Activated CD4-positive, alpha-beta T cell treated with anti-CD3 and anti-CD28 coated beads, Interleukin-2, Interleukin-6, amounts not matched to agents 100 ng/mL and 50 ng/mL, durations not matched to agents 16 hours and 8 hours (primary cell): ENCODE data around the gene RNF113B.

Experiments
- DNase-seq: peaks from one replicate; pipeline ENCODE4 v3.0.0-alpha.2; 2020

Gene RNF113B

DNA sequence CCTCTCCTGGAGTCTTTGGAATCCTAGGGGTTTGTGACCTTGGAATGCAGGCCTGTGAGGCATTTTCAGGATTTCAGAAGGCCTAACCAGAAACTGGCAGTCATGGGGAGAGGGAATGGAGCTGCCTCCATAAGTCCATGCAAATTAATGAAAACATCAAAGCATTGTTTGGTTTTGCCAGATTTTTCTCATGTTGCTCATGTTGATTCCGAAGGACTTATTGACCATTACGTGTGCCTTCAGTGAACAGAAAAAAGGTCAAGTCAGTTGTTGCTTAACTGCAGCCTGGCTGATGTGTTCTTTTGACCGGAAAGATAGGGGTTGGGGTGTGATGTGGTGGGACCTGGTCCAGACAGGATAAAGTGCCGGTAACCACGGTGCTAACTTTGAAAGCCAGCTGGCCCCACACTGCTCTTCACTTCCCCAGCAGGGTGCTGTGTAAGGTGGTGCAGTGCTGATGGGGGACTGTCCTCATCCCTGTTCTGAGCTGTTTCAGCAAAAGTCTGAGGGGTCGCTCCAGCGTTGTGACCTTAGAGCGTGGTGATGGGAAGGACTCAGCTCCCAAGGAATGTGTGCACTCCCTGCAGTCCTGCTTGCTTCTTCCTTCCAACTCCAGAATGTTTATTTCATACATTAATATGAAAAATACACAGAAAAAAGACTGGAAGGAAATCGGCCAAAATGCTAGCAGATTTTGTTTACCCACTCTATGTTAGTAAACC is 3.5 kb downstream of the RNF113B start:
- DNase-seq = no peak

GRCh38 chr13:98172590-98173422 is 4.3 kb downstream of the RNF113B start:
- DNase-seq = no peak

DNA sequence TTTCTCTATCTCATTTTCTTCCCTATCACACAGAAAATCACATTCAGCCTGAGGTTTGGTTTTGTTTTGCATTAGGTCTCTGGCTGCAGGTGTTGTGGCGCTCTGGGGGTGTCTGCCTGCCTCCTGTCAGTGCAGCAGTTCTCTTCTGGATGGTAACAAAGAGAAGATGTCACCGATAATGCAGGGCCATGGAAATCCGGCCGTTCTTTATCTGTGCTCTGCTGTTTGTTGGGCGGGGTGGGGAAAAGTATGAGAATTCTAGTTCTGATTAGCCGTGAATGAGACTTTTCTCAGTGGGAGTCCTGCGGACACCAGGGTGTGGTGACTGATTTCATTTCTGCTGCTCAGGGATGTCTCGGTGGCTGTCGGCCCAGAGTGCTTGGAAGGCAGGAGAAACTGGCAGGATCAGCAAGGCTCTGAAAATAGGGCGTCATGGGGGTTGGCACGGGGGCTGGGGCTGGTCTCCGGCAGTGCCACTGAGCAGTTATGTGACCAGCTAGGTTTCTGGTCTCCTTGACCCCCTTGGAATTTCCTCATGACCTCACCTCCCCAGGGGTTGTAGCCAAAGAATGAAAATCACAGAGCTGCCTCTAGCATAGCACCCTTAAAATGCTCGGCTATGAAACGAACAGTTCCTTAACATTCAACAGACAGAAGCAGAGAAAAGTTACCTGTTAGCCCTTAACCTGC is 5.0 kb downstream of the RNF113B start:
- no peak for DNase-seq

GRCh38 chr13:98169331-98169730 is 7.7 kb downstream of the RNF113B start:
- DNase-seq = no peak

GRCh38 chr13:98162935-98163334 is 14.1 kb downstream of the RNF113B start:
- DNase-seq = no peak

DNA sequence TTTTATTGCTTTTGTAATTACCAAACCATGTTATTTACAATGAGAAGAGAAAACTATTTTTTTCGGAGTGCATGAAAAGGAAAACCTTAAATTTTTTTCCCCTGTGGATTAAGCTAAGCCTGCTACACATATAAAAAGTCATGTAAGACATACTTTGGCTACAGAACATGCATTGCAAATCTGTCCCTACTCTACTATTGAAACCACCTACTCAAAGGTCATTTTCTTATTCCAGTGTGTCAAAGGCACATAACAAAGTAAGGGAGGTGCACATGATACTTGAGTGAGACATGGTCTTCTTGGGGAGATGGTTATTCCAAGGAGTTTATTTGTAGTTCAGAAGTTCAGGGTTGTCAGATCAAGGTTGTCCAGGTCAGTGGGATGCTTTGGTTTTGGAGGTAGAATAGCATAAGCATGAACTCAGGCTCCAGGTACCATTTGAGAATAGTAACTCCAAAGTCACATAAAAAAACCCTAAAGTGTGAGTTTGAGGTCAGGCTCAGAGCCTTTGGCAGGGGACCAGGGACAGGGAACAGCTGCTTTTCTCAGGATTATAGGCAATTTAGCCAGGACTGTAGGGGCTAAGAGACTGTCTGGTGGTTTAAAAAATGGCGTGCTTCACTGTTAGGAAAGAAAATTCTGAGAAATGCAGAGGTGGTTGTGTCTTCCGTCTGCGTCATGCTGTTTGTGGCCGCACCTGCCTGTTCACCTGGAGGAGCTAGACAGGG is 18.7 kb downstream of the RNF113B start:
- DNase-seq = no peak

DNA sequence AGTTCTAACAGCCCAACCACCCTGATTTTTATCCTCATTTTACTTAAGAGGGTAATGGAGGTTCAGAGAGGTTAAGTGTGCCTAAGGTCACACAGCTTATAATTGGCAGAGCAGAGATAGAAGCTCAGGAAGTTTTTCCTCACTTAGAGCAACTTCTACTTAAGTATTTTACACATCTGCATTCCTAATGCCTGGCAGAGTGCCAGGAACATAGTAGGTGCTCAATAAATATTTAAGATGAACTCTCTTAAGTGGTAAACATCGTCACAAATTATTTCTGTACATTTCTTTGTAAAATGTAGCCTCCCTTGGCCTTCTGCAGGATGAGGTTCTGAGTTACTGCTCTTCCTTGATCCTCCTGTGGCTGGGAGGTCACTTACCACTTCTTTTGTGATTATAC is 19.5 kb downstream of the RNF113B start:
- no peak for DNase-seq

DNA sequence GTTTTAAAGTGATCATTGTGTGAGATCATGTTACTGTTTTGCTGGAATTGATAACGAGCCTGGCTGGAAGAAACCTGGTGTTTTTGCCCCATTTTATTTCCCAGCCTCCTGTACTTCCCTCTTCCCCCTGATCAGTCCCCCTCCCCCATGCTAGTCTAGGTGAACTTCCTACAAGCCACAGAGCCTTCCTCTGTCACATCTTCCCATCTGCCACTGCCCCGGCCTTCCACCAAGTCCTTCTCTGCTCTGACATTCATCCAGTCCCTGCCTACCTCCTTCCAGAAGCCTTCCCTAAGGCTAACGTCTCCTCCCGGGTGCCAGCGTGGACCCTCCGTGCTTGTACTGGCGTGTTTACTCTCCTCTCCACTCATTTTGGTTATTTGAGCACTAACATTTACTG is 19.9 kb downstream of the RNF113B start:
- no peak for DNase-seq

GRCh38 chr13:98156259-98156658 is 20.8 kb downstream of the RNF113B start:
- no peak for DNase-seq

DNA sequence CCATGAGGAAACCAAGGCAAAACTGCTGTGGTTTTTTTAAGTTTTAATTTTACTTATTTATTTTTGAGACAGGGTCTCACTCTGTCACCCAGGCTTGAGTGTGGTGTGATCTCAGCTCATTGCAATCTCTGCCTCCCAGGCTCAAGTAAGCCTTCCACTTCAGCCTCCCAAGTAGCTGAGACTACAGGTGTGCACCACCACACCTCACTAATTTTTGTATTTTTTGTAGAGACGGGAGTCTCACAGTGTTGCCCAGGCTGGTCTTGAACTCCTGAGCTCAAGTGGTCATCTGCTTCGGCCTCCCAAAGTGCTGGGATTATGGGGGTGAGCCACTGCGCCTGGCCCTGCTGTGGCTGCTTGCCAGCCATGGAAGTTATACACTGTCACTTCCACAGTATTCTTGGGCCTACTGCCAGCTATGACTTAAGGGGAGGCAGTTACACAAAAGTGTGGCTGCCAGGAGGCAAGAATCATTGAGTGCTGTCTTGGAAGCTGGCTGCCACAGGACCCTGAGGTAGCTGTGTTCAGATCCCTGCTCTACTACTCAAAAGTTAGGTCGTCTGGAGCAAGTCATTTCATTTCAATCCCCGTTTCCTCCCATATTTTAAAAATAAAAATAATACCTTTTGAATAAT is 21.5 kb downstream of the RNF113B start:
- no peak for DNase-seq

DNA sequence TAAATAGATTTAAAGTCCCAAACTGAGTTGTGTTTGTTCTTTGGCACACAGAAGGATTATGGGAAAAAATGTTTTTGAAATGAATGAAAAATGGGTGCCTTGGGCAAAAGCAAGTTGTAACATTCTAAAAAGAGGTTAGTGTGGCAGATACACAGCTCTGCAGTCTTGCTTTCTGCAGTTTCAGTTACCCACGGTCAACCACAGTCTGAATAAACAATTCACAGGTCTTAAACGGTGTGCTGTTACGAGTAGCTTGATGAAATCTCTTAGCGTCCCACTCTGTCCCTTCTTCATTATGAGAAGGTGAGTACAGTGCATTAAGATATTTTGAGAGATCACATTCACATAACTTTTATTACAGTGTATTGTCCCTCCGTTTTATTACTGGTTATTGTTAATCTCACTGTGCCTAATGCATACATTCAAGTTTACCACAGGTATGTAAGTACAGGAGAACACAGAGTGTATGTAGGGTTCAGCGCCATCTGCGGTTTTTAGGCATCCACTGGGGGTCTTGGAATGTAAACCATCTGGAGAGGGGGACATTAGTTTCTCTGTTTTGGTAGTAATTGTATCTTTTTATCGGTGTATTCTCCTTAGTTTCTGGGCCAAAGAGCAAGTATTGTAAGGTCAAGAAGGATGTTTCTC is 26.1 kb downstream of the RNF113B start:
- DNase-seq = no peak

GRCh38 chr13:98147521-98147920 is 29.5 kb downstream of the RNF113B start:
- no peak for DNase-seq

DNA sequence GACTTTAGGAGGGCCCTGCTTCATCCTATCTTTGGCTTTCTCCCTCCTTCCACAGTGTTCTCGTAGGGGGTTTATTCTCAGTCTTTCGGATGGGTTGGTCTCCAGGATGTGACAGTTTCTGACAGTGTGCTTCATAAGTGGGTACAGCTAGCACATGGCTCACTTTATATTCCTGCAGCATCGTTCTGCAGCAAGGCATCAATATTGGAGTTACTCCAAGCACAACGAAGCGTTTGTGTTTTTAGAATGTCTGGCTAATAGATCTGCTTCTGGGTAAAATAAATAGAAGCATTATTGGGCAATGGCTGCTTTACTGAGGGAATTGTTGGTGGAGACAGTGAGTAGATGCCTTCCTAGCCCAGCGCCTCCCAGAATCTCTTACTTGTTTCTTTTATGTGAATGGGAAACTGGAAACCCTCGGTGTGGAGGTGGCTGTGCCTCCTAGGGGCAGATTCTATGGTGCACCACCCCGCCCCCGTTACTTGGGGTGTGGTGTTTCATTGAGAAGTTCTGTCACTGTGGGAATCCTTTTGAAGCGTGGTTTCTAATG is 32.2 kb downstream of the RNF113B start:
- no peak for DNase-seq

GRCh38 chr13:98144027-98144741 is 32.9 kb downstream of the RNF113B start:
- no peak for DNase-seq

DNA sequence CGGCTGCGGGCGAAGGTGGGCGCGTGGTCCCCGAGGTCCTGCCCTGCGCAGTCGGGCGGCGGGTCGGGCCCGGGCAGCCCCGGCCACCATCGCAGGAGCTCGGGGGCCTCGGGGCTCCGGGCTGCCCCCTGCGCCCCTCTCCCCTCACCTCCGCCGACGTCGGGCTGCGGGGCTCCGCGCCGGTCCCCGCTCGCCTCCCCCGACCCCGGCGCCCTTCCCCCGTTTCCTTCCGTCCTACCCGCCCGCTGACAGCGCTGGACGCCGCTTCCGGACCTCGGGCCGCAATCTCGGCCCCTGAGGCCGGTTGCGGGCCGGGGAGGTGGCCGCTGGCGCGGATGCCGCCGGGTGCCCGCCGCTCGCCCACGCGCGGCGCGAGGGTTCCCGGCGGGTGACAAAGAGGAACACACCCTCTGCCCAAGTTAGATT is 33.5 kb downstream of the RNF113B start:
- no peak for DNase-seq

DNA sequence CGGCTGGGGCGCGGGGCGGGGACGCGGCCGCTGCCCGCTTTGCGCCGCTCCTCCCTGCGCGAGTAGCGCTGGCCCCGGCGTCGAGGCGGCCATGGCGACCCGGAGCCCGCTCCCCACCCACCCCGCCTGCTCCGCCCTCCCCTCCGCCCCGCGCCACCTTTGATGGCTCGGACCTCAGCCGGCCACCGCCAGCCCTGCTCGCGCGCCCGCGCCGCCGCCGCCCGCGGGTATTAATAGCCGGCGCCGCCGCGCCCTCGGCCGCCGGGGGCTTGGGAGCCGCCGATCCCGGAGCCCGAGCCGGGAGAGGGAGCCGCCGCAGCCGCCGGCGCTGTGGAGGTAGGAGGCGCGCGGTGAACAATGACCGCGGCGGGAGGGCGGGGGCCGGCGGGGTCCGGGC is 33.9 kb downstream of the RNF113B start:
- DNase-seq = no peak

DNA sequence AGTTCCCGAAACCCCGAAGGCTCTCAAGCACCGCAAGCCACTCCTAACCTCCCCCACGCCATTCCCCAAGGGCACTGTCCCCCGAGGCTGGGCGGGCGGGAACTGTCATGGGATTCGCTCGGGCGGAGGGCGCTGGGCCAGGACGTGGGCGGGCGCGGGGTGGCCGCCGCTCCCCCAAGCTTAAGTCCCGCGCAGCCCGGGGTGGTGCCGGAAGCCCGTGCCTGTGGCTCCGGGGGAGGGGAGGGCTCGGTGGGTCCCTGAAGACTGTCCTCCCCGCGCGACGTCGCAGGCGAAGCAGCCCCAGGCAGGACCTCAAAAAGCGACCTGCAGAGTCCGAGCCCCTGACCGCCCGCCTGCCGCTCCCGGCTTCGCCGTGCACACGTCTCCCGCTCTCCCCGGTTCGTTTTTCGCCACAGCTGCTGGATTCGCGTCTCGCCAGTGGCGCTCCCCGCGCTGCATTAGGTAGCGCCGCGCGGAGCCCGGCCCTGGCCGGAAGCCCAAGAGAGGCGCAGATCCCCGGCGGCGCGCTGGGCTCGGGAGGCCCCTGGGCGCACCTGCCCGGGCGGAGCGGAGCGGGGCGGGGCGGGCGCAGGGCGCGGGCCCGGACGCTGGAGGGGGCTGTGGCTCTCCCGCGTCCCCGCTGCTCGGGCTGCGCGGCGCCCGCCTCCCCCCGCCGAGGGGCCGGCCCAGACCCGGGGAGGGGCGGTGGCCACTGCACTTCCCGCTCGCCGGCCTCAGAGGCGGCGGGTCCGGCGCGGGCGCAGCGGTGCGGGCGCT is 34.5 kb downstream of the RNF113B start, which contains the start of gene FARP1:
TSS of gene FARP1 (plus strand) at position 715 of the 777 bp plus-strand sequence. CDS start 70,149 bp downstream, outside the sequence.
- peak; percentile 37 for DNase-seq

DNA sequence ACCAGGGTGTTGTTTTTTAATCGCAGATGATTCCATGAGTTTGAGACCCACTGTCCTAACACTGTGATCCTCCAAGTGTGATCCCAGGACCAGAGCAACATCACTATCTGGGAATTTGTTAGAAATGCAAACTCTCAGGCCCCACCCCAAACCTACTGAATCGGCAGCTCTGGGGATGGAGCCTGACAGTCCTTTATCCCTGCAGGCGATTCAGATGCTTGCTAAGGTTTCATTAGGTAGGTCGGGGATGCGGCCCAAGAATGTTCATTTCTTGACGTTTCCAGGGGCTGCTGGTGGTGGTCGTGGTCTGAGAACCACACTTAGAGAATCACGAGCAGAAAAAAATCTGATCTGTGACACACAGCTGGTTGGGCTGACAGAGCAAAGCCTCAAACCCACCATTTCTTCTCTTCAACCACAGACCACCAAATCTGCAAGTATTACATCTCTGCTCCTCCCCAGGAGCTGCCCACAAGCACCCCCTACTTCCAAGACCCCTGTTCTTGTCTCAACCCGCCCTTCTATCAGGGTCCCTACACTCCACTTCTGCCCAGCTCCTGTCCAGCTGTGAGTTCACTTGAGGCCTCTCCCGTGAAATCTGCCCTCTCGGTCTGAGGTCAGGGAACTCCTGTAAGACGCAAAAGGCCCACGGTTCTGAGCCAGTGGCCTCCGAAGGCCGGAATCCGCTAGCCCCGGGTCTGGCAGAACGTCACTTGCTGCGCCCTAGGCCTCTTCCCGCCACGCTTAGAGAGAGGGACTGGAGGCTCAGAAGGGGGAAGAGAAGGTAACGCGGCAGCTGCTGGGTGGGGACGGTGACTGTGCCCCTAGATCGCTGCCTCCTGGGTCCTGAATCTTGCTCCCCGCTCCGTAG is 35.3 kb downstream of the RNF113B start:
- no peak for DNase-seq

GRCh38 chr13:98141091-98141490 is 36.0 kb downstream of the RNF113B start:
- DNase-seq = no peak
